ENCODE results near the gene ANKRD29.

Gene ANKRD29

GRCh38 chr18:23573626-23574431 lies 88.9 kb downstream of the ANKRD29 start:
- Histone ChIP-seq H3K27ac (ENCODE audit: low read length) (no peak overlapping the region), H3K36me3 (ENCODE audit: control insufficient read depth, insufficient read depth, low read length) (peaks cover 2% of the 10 kb centered on the region; the same call in 1 of the 2 replicates), H3K4me3 (ENCODE audit: low read length) (no peak overlapping the region), H3K27me3 (ENCODE audit: control insufficient read depth, insufficient read depth, low read length) (no peaks in the 10 kb centered on the region), H3K4me1 (ENCODE audit: control insufficient read depth, insufficient read depth, low read length) (peaks cover 2% of the 10 kb centered on the region; the same call in 1 of the 2 replicates), H3K9me3 (ENCODE audit: control insufficient read depth, insufficient read depth, low read length) (no peaks in the 10 kb centered on the region)
- no peak for DNase-seq (ENCODE audit: low read depth, low spot score)
- no CpG with 5 or more reads among the region's 6 CpGs for WGBS (ENCODE audit: insufficient coverage, insufficient read length)

- no peak overlapping the region for H3K27ac ChIP-seq (ENCODE audit: low read length)
- DNase-seq (ENCODE audit: low read depth, low spot score): no peak
- no CpG with 5 or more reads among the region's 4 CpGs for WGBS (ENCODE audit: insufficient coverage, insufficient read length)
These were observed 89.7 kb downstream of the ANKRD29 start for GRCh38 chr18:23573020-23573419.

GRCh38 chr18:23572570-23572969 lies 90.1 kb downstream of the ANKRD29 start:
- DNase-seq (ENCODE audit: low read depth, low spot score): no peak
- H3K4me3 ChIP-seq (ENCODE audit: low read length): no peak overlapping the region
- no peaks in the 10 kb centered on the region for H3K27me3 ChIP-seq (ENCODE audit: control insufficient read depth, insufficient read depth, low read length)
- H3K27ac ChIP-seq (ENCODE audit: low read length): no peak overlapping the region
- H3K36me3 ChIP-seq (ENCODE audit: control insufficient read depth, insufficient read depth, low read length): peaks cover 2% of the 10 kb centered on the region; the same call in 1 of the 2 replicates
- no CpG with 5 or more reads among the region's 5 CpGs for WGBS (ENCODE audit: insufficient coverage, insufficient read length)
- H3K9me3 ChIP-seq (ENCODE audit: control insufficient read depth, insufficient read depth, low read length): no peaks in the 10 kb centered on the region
- peaks cover 2% of the 10 kb centered on the region; the same call in 1 of the 2 replicates for H3K4me1 ChIP-seq (ENCODE audit: control insufficient read depth, insufficient read depth, low read length)

More at GRCh38 chr18:23573020-23573419, 89.7 kb downstream of the ANKRD29 start:
- no peaks in the 10 kb centered on the region for H3K27me3 ChIP-seq (ENCODE audit: control insufficient read depth, insufficient read depth, low read length)
- peaks cover 2% of the 10 kb centered on the region; the same call in 1 of the 2 replicates for H3K4me1 ChIP-seq (ENCODE audit: control insufficient read depth, insufficient read depth, low read length)
- peaks cover 2% of the 10 kb centered on the region; the same call in 1 of the 2 replicates for H3K36me3 ChIP-seq (ENCODE audit: control insufficient read depth, insufficient read depth, low read length)
- no peaks in the 10 kb centered on the region for H3K9me3 ChIP-seq (ENCODE audit: control insufficient read depth, insufficient read depth, low read length)
- no peak overlapping the region for H3K4me3 ChIP-seq (ENCODE audit: low read length)

- no peaks in the 10 kb centered on the region for H3K27me3 ChIP-seq (ENCODE audit: control insufficient read depth, insufficient read depth, low read length)
These were observed 90.7 kb downstream of the ANKRD29 start for GRCh38 chr18:23572012-23572411.

GRCh38 chr18:23570912-23571504 lies 91.7 kb downstream of the ANKRD29 start:
- Histone ChIP-seq H3K27me3 (ENCODE audit: control insufficient read depth, insufficient read depth, low read length) (no peaks in the 10 kb centered on the region), H3K4me3 (ENCODE audit: low read length) (no peak overlapping the region), H3K9me3 (ENCODE audit: control insufficient read depth, insufficient read depth, low read length) (no peaks in the 10 kb centered on the region), H3K36me3 (ENCODE audit: control insufficient read depth, insufficient read depth, low read length) (peaks cover 2% of the 10 kb centered on the region; the same call in 1 of the 2 replicates), H3K4me1 (ENCODE audit: control insufficient read depth, insufficient read depth, low read length) (peaks cover 2% of the 10 kb centered on the region; the same call in 1 of the 2 replicates), H3K27ac (ENCODE audit: low read length) (no peak overlapping the region)
- no peak for DNase-seq (ENCODE audit: low read depth, low spot score)
- WGBS (ENCODE audit: insufficient coverage, insufficient read length): no CpG with 5 or more reads among the region's 3 CpGs

More at GRCh38 chr18:23572012-23572411, 90.7 kb downstream of the ANKRD29 start:
- Histone ChIP-seq H3K36me3 (ENCODE audit: control insufficient read depth, insufficient read depth, low read length) (peaks cover 2% of the 10 kb centered on the region; the same call in 1 of the 2 replicates), H3K27ac (ENCODE audit: low read length) (no peak overlapping the region), H3K4me3 (ENCODE audit: low read length) (no peak overlapping the region), H3K4me1 (ENCODE audit: control insufficient read depth, insufficient read depth, low read length) (peaks cover 2% of the 10 kb centered on the region; the same call in 1 of the 2 replicates), H3K9me3 (ENCODE audit: control insufficient read depth, insufficient read depth, low read length) (no peaks in the 10 kb centered on the region)
- no CpG with 5 or more reads among the region's 2 CpGs for WGBS (ENCODE audit: insufficient coverage, insufficient read length)
- no peak for DNase-seq (ENCODE audit: low read depth, low spot score)

- Histone ChIP-seq H3K4me1 (ENCODE audit: control insufficient read depth, insufficient read depth, low read length) (peaks cover 2% of the 10 kb centered on the region; the same call in 1 of the 2 replicates), H3K27ac (ENCODE audit: low read length) (no peak overlapping the region), H3K9me3 (ENCODE audit: control insufficient read depth, insufficient read depth, low read length) (no peaks in the 10 kb centered on the region), H3K4me3 (ENCODE audit: low read length) (no peak overlapping the region), H3K27me3 (ENCODE audit: control insufficient read depth, insufficient read depth, low read length) (no peaks in the 10 kb centered on the region), H3K36me3 (ENCODE audit: control insufficient read depth, insufficient read depth, low read length) (peaks cover 2% of the 10 kb centered on the region; the same call in 1 of the 2 replicates)
- no peak for DNase-seq (ENCODE audit: low read depth, low spot score)
- no CpG with 5 or more reads among the region's 5 CpGs for WGBS (ENCODE audit: insufficient coverage, insufficient read length)
These were observed 93.2 kb downstream of the ANKRD29 start for GRCh38 chr18:23569299-23570063.

GRCh38 chr18:23568281-23569138 lies 94.2 kb downstream of the ANKRD29 start:
- Histone ChIP-seq H3K27ac (ENCODE audit: low read length) (no peak overlapping the region), H3K36me3 (ENCODE audit: control insufficient read depth, insufficient read depth, low read length) (peaks cover 2% of the 10 kb centered on the region; the same call in 1 of the 2 replicates), H3K4me3 (ENCODE audit: low read length) (no peak overlapping the region), H3K9me3 (ENCODE audit: control insufficient read depth, insufficient read depth, low read length) (no peaks in the 10 kb centered on the region), H3K4me1 (ENCODE audit: control insufficient read depth, insufficient read depth, low read length) (no peaks in the 10 kb centered on the region), H3K27me3 (ENCODE audit: control insufficient read depth, insufficient read depth, low read length) (no peaks in the 10 kb centered on the region)
- DNase-seq (ENCODE audit: low read depth, low spot score): no peak
- WGBS (ENCODE audit: insufficient coverage, insufficient read length): no CpG with 5 or more reads among the region's 7 CpGs

- WGBS (ENCODE audit: insufficient coverage, insufficient read length): no CpG with 5 or more reads among the region's 3 CpGs
- no peak overlapping the region for H3K27ac ChIP-seq (ENCODE audit: low read length)
- no peaks in the 10 kb centered on the region for H3K9me3 ChIP-seq (ENCODE audit: control insufficient read depth, insufficient read depth, low read length)
- peaks cover 5% of the 10 kb centered on the region; the same call in 1 of the 2 replicates for H3K36me3 ChIP-seq (ENCODE audit: control insufficient read depth, insufficient read depth, low read length)
- no peaks in the 10 kb centered on the region for H3K4me1 ChIP-seq (ENCODE audit: control insufficient read depth, insufficient read depth, low read length)
- DNase-seq (ENCODE audit: low read depth, low spot score): no peak
- no peak overlapping the region for H3K4me3 ChIP-seq (ENCODE audit: low read length)
- H3K27me3 ChIP-seq (ENCODE audit: control insufficient read depth, insufficient read depth, low read length): no peaks in the 10 kb centered on the region
These were observed 95.0 kb downstream of the ANKRD29 start for GRCh38 chr18:23567671-23568070.

GRCh38 chr18:23565916-23566547 lies 96.7 kb downstream of the ANKRD29 start:
- no peaks in the 10 kb centered on the region for H3K9me3 ChIP-seq (ENCODE audit: control insufficient read depth, insufficient read depth, low read length)
- no CpG with 5 or more reads among the region's 3 CpGs for WGBS (ENCODE audit: insufficient coverage, insufficient read length)
- no peaks in the 10 kb centered on the region for H3K4me1 ChIP-seq (ENCODE audit: control insufficient read depth, insufficient read depth, low read length)
- H3K36me3 ChIP-seq (ENCODE audit: control insufficient read depth, insufficient read depth, low read length): peaks cover 5% of the 10 kb centered on the region; the same call in 1 of the 2 replicates
- H3K27ac ChIP-seq (ENCODE audit: low read length): no peak overlapping the region
- H3K27me3 ChIP-seq (ENCODE audit: control insufficient read depth, insufficient read depth, low read length): no peaks in the 10 kb centered on the region
- DNase-seq (ENCODE audit: low read depth, low spot score): no peak
- H3K4me3 ChIP-seq (ENCODE audit: low read length): no peak overlapping the region

Measured in iPS DF 6.9 (cell line).